GM19372 (cell line): ENCODE measurements around the gene KCNT1.

ENCODE experiments used
- ATAC-seq: cut with Tn5 transposase; IDR thresholded peaks from one replicate; pipeline ENCODE4 v1.9.1; 2021; ENCODE audit warnings: mild to moderate bottlenecking, low read depth, moderate library complexity; ENCODE audit not compliant: unreplicated experiment

Gene KCNT1

DNA sequence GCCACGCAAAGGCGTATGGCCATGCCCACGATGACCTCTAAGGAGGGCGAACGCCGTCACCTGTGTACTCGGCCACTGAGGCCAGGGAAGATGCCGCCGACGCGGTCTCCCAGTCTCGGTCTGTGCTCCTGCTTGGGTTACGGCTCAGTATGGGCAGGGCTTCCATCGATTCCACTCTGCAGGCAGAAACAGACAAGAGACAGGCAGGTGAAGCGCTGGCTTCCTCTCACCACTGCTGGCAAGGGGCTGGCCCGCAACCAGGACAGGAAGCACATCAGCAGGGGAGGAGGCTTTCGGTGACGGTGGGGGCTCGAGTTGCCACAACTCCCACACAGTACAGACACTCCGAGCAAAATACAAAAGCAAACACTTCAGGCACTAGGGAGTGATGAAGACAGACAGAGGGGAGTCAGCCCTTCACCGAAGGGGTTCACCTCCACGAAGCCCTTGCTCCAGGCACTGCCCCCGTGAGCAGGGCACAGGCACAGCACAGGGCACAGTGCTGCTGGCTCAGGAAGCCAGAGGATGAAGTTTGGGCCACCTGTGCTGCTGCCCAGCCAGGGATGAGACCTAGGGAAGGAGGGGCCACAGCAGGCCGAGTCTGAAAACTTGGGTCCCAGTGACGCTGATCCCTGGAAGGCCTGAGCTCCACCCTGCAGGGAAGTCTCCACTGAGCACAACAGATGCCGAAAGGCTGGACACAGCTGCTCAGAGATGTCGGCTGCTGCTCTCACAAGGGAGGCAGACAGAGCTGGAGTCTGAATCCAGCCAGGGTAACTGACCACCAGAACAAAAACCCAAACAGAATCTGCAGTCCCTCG, 114.1 kb downstream of the KCNT1 start:
- ATAC-seq, result no peak

DNA sequence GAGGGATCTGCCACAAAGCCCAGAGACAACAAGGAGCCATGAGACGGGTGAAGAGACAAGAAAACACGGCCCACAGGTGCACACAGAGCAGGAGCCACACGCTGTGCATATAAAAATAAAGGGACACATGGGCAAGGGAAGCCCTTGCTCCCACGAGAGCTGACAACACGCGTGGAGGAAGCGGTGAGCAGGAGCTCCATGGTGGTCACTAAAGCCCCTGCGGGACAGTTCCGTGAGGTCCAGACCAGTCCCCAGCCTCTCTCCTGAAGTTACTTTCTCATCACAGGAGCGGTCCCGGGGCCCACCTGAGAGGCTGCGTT, 114.6 kb downstream of the KCNT1 start:
- no peak for ATAC-seq

DNA sequence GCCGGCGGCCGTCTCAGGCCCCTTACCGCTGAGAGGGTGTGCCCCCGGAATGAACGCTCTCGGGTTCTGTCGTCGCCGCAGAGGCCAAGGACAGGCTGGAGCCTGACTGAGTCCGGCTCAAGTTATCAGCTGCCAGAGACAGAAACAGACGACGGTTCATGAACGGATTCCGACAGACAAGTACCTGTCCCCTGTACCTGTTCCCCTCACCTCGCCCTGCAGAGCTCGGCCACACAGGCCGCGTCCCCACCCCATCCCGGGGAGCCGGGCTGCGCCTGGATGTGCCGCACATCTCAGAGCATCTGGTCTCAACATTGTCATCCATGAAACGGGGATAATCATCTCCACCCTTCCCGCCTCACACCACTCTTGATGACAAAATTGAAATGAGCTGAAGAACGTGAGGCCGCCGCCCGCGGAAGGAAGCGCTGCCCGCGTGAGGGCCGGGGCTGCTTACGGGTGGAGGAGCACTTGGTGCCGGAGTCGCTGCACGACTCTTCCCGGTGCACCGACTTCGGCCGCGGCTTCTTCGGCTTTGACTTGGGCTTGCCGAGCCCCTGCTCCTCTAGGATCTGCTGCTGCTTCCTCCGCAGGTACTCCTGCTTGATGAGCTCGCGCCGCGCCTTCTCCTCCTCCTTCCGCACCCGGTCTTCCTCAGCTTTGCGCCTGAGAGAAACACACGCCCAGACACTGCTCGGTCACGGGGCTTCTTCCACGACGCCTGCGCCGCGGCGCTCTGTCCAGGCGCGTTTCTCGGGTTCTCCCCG, 116.1 kb downstream of the KCNT1 start:
- ATAC-seq, result no peak

DNA sequence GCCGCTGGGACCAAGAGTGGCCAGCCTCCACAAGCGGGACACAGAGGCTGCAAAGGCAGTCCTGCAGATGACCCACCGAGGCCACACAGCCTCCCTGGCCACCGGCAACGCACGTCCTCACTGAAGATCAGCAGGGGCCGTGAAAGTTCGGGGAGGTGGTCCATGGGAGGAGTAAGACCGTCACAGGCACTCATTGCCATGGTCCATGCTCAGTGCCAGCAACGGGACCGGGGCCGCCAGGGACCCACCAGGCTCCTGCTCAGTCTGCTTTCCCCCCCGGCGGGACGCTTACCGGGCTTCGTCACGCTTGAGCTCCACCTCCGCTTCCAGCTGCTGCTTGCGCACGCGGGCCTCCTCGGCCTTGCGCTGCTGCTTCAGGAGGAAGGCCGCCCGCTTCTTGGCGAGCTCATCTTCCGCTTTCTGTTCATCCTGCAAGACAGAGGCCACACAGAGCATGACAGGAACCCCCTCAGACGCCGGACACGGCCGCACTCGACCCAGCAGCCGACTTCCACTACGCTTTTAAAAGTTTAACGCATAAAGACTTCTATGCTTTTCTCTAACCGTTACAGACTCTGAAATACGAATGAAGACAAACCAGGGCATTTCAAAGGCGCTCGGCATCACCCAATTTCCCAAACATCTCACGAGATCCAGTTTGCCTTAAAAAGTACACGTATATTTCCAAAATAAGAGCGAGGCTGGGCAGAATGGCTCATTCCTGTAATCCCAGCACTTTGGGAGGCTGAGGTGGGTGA, 116.9 kb downstream of the KCNT1 start:
- ATAC-seq, result no peak

DNA sequence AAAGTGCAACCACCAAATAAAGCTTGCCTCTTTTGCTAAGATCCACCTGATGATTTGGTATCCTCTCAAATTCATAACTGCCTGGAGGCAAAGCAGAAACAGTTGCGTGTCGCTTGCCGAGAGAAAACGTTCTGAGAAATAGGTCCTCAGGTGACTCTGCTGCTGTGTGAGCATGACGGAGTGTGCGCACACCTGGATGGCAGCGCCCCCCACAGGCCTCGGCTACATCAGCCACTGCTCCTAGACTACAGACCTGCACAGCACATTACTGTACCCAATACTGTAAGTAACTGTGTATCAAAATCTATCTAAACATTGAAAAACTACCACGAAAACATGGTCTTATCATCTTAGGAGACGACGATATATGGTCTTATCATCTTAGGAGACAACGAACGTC, 117.9 kb downstream of the KCNT1 start:
- no peak for ATAC-seq

DNA sequence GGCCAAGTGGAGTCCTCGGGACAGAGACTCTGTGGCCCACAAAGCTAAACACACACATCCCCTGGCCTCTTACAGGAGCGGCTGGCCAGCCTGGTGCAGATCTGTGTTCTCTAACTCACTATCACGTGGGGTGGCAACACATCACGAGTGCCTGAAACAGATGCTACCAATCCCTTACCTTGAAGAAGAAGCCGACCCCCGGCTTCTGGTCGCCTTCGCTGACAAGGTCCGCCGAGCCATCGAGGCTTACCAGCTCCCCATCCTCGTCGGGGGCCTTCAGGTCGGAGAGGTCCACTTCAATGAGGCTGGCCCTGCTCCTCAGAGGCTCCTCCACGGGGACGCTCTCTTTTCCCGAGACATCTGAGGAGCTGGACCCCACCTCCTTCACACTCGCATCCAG, 118.7 kb downstream of the KCNT1 start:
- no peak for ATAC-seq

DNA sequence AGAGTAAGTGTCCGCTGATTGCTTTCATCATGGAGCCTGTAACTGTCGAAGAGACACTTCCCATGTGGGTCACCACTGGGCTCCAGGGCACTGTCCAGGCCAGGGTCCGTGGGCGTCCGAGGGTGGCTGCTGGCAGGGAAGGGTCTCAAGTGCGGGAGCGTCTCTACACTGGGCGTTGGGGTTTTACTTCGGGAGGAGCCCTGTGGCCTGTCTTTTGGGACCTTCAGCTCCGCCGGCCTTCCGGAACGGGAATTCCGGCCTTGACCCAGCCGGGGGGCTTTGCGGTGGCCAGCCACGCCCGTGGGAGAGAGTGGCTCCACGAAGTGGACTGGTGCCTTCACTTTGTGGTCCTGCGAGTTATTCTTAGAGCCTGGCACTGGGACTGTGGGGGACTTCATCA, 119.1 kb downstream of the KCNT1 start:
- no peak for ATAC-seq

DNA sequence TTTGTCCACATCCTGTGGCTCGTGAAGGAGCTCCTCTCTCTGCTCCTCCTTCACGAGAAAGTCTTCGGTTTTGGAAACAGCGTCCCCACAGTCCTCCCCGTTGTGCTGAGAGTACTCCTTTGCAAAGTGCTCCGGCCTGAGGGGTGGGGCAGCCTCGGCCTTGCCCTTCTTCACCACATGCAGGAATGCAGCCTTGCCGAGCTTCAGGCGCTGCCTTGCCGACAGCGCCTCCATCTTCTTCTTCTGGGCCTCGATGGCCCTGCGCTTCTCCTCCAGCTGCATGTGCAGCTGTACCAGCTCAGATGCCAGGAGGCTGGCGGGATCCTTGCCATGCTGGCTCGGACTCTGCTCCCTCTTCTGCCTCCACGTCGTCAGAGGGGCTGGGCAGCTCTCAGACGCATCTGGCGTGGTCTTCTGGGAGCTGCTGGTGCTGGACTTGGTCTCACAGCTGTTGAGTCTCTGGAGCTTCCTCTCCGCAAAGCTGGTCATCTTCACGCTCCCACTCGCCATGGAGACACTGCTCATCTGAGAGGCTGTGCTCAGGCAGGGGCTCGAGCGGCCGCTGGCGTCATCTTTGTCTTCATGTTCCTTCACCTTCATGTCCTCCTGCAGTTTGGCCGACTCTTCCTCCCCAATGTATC, 119.9 kb downstream of the KCNT1 start:
- ATAC-seq, result no peak

DNA sequence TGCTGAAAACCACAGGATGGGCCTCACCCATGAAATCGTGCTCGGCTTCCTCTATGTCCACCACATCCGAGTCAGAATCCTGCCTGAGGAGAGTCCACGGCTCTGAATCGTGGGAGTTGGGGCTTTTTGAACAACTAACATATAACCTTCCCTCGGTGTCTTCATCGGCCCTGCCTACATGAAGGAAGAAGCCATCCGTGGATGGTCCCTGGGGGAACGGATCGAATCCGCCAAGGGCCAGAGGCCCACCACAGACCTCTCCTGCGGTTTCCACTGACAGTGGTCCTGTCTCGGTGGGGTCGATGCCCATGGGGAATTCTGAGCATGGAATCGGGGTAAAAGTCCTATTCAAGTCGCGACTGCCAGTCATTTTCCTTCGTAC, 120.4 kb downstream of the KCNT1 start:
- ATAC-seq, result no peak

DNA sequence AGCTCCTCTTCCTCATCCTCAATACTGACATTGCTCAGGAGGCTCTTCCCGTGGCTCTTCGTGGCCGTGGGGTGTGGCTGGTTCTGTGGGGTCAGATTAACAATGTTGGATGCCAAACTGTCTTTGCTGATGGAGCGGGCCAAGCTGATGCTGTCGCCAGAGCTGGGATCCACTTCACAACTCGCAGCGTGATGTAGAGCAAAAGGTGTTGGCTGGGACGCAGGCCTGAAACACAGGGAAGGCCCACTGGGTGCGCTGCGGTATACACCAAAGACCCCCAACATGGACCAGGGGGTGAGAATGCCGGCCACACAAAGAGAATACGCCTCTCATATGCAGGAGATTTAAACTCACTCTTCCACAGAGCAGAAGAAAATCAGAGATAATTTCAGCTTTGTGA, 121.1 kb downstream of the KCNT1 start:
- no peak for ATAC-seq

DNA sequence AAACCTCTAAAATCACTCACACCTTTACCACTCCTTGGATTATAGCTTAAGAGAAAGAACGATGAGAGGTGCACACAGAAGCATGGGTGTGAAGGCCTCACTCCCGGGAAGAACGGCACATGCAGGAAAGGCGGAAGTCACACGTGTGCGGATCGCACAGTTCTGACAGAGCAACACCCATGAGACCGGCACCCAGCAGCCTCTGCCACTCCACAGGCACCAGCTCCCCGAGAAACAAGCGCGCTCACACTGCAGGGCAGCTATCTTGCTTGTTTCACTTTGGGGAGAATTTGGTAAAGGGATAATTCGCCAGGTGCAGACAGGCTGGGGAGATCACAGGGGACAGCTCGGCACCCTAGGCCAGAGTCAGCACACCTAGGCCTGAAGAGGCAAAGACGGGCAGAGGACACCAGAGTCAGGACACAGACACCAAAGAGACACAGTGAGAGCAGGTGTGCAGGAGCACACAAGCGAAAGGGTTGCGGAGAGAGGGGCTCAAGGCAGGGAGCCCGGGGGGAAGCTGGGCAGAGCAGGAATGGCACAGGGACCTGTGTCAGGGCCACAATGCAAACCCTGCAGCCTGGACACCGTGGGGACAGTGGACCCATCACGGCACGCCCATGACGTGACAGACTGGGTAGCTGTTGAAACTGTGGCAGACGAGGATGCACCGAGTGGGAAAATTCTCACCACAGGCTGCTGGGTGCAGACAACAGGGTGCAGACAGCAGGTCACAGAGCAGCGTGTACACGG, 123.6 kb downstream of the KCNT1 start:
- no peak for ATAC-seq

DNA sequence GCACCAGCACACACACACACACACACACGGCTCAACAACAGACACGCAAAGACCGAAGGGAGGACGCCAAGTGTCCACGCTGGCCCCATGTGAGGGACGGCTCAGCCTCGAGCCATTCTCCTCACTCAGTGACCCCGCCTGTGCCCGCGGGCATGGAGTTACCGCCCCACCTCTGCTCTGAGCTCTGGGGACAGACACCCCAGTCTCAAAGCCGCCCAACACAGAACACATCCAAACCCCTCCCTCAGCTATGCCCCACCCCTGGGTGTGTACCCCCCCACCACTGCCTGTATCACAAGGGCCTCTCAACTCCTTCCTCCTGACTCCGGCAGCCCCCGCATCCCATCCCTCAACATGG, 124.2 kb downstream of the KCNT1 start:
- ATAC-seq, result no peak

DNA sequence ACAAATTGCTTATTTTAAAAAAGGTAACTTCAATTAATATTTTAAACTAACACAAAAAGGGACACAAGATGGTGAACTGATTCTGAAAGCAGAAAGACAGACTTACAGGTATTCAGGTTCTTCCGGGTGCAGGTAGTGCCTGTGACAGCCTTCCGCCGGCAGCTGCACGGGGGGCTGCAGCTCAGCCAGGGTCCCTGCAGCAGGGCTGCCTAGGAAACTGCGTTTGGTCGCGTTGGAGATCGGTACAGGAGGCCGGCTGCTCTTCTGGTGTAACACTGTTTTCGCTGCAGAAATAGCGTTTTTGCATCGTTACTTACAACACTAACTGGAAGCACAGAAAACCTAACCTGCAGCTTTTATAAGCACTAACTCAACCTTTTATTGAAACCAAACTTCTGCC, 125.3 kb downstream of the KCNT1 start:
- ATAC-seq, result no peak

DNA sequence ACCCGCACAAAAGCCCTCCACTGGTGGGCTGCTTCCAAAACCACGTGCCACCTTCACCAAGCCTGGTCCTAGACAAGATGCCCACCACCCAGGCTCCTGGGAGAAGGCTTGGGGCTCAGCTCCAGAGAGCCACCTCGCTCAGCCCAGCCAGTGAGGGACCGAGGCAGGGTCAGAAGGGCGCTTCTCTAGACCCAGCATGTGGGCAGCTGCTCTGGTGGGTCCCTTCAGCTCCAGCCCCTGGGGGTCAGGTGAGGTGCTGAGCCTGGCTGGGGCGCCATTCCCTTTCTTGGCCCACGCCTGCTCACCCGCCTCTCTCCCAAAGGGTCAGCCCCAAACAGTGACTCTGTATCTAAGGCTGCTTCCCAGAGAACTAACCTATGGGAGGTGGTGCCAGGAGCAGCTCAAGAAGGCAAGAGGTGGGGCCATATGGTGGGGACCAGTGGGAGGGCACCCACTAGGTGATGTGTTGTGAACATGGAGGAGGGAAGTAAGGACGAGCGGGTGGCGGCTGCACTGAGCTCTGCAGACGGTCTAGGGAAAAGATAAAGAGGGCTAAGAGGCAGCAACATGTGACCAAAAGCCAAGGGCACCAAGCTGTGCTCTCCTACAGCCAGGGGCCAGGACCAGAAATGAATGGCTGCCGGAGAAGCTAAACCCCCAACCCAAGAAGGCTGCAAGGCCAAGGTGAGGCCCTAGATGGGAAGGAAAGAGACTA, 126.0 kb downstream of the KCNT1 start:
- no peak for ATAC-seq

DNA sequence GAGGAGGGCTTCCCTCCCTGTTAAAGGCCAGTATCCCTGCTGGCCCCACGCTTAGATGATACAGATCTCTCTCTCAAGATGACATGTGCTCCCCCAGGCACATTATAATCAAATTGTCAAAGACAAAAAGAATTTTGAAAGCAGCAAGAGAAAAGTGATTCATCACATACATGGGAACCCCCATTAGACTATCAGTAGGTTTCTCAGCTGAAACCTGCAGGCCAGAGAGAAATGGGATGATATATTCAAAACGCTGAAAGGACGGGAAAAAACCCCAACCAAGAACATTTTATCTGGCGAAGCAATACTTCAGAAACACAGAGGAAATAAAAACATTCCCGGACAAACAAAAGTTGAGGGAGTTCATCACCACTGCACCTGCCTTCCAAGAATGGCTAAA, 126.7 kb downstream of the KCNT1 start:
- ATAC-seq, result no peak

DNA sequence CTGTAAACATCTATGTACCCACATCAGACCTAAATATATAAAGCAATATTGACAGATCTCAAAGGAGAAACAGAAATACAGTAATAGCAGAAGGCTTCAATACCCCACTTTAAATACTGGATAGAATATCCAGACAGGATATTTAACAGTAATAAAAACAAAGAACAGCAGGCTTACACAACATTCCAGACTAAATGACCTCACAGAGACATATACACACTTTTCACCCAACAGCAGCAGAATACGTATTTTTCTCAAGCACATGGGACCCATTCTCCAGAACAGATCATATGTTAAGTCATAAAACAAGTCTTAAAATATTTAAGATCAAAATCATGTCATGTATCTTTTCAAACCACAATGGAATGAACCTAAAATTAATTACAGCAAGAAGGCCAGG, 128.5 kb downstream of the KCNT1 start:
- no peak for ATAC-seq

DNA sequence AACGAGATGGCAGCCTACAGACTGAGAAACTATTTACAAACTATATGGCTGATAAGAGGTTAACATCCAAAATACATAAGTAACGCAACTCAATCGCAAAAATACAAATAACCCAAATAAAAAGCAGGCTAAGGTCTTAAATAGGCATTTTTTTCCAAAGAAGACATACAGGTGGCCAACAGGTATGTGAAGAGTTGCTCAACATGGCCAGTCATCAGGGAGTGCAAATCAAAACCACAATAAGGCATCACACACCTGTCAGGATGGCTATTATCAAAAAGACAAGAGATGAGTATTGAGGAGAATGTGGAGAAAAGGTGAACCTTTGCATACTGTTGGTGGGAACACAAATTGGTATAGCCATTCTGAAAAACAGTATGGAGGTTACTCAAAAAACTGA, 131.9 kb downstream of the KCNT1 start:
- no peak for ATAC-seq

DNA sequence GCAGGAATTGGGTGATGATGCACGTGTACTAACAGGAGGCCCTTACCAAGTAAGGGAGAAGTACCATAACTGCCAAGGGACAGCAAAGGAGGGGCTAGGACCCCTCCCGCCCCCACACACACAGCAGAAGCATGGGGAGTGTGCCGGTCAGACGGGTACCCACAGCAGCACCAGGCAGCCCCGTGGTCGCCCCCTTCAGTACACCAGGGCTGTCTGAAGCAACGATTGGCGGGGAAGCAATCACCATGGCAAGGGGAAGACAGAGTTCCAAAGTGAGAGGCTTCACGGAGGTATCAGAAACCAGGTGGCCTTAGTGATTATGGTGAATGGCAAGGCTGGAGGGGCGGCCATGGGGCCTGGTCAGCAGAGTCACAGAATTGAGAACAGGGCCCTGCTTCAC, 133.1 kb downstream of the KCNT1 start:
- no peak for ATAC-seq

DNA sequence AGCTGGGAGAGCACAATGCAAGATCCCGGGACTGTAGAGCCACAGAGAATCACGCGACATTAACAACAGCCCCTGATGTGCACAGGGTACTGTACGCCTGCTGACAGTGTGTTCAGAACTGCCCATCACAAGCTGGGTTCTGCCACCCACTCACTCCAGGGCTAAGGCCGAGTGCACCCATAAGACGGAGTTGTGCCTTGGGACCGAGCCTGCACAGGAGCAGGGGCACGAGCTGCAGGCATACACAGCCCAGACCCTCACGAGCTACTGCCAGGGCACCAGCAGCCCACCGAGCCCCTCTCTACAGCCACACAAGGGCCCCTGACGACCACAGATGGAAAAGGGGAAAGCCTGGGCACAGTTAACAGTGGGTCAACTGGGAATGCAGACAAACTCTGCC, 137.5 kb downstream of the KCNT1 start:
- no peak for ATAC-seq

DNA sequence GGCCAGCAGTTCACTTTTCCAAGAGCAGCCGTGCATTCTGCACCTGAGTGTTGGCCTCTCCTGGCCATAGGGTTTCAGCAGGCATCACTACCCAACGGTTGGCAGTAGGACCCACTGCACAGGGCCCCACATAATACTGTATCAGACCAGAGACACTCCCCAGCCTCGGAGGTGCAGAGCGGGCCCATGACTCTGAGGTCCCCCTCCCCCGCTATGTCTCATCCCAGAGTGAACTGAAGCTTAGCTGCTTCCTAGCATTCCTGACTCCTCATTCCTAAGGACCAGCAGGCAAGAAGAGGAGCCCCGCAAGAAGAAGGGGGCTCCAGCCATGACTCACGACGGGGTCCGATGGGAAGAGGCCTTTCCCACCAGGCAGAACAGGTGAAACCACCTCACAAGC, 138.1 kb downstream of the KCNT1 start:
- no peak for ATAC-seq
